AG09309 (cell line): ENCODE measurements around the gene CLEC2L.

ENCODE experiments used
- DNase-seq: peaks from one replicate; pipeline ENCODE4 v3.0.0-alpha.2; 2010; ENCODE audit warnings: low read depth
- H3K4me3 ChIP-seq: 2 replicates; pipeline ENCODE4 v1.5.1; 2011; ENCODE audit warnings: mild to moderate bottlenecking, low read depth, low read length, moderate library complexity; ENCODE audit not compliant: control insufficient read depth
- TF ChIP-seq, protein P1 (sequence below): IDR thresholded peaks from 2 replicates; pipeline ENCODE4 v1.5.1; 2011; ENCODE audit warnings: mild to moderate bottlenecking, low read depth, low read length, inconsistent platforms; ENCODE audit not compliant: insufficient read depth, control insufficient read depth; ENCODE audit errors: missing control alignments

CLEC2L gene

DNA sequence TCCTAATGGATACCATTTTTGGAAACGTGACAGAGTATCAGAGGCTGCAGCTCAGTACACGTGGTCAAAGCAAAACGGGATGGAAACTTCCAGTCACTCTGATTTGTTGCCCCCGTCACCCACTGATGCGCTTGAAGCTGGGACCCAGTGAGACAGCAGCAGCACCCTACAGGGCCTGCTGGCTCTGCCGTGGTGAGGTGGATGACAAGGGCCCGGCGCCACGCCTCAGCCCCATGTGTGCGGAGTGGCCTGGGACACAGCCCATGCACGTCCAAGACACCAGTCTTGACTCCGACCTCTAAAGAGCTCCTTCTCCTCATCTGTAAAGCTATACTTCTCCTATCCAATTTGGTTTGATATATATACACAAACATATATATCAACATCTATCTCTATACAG lies 39.0 kb downstream of the CLEC2L start:
- no peak for DNase-seq
- TF ChIP-seq, protein P1, sequence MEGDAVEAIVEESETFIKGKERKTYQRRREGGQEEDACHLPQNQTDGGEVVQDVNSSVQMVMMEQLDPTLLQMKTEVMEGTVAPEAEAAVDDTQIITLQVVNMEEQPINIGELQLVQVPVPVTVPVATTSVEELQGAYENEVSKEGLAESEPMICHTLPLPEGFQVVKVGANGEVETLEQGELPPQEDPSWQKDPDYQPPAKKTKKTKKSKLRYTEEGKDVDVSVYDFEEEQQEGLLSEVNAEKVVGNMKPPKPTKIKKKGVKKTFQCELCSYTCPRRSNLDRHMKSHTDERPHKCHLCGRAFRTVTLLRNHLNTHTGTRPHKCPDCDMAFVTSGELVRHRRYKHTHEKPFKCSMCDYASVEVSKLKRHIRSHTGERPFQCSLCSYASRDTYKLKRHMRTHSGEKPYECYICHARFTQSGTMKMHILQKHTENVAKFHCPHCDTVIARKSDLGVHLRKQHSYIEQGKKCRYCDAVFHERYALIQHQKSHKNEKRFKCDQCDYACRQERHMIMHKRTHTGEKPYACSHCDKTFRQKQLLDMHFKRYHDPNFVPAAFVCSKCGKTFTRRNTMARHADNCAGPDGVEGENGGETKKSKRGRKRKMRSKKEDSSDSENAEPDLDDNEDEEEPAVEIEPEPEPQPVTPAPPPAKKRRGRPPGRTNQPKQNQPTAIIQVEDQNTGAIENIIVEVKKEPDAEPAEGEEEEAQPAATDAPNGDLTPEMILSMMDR: no peak
- no peak overlapping the region for H3K4me3 ChIP-seq

DNA sequence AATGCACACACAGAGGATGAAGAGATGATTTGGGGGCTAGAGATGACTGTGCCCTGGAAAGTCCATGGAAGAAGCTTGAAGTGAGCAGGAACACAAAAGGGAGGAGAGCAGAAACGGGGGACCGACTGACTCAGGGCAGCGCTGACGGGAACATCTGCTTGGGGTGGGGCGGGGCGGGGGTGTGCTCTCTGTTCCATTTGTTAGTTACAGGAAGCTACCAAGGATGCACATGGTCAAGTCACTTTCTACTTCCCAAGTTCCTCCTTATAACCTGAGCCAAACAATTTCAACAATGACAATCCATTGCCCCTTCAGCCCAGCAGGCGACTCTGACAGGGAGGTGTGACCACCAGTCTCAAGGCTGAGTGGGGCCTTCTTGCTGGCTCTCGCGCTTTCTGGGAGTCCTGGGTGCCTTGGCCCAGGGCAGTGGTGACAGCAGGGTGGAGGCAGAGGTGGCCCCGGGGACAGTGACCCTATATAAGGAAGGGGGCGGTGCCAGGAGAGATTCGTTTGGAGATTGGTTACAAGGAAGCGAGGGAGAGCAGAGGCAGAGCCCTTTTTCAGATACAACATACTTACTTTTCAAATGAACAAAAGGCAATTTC lies 39.6 kb downstream of the CLEC2L start:
- no peak for DNase-seq
- no peak overlapping the region for H3K4me3 ChIP-seq
- TF ChIP-seq, protein P1: no peak

DNA sequence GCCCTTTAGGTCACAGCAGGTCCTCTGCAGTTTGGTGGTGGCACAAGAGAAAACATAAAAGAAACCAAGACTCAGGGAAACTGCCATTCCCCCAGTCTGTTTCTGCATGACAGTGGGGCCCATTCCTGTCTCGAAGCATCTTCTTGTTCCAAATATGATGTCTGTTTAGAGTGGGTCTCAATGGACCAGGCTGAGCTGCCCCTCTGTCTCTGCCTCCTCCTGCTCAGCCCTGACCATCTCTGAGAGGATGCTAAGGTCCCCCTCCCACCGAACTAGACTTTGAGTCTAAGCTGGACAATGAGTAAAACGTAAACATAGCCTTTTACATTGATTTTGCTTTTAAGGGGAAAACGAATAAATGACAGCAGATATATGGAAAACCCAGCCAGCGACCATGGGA lies 40.4 kb downstream of the CLEC2L start:
- TF ChIP-seq, protein P1: no peak
- DNase-seq: no peak
- H3K4me3 ChIP-seq: no peak overlapping the region

DNA sequence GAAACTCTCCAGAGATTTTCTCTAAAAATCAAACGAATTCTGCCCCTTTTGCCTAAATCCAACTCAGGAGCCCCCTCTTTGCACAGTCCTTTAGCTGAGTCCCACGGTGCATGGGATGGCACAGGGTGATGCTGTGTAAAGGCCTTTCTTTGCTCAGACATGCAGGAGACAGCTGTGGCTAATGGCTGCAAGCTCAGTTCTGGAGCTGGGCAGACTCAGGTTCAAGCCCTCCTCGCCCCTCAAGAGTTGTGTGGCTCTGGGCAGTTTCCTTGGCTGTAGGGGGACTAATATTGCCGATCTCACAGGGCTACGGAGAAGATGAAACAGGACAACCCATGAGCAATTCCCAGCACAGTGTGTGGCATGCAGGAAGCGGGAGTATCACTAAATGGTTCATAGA lies 42.6 kb downstream of the CLEC2L start:
- no peak for DNase-seq
- TF ChIP-seq, protein P1: no peak
- H3K4me3 ChIP-seq: no peak overlapping the region

DNA sequence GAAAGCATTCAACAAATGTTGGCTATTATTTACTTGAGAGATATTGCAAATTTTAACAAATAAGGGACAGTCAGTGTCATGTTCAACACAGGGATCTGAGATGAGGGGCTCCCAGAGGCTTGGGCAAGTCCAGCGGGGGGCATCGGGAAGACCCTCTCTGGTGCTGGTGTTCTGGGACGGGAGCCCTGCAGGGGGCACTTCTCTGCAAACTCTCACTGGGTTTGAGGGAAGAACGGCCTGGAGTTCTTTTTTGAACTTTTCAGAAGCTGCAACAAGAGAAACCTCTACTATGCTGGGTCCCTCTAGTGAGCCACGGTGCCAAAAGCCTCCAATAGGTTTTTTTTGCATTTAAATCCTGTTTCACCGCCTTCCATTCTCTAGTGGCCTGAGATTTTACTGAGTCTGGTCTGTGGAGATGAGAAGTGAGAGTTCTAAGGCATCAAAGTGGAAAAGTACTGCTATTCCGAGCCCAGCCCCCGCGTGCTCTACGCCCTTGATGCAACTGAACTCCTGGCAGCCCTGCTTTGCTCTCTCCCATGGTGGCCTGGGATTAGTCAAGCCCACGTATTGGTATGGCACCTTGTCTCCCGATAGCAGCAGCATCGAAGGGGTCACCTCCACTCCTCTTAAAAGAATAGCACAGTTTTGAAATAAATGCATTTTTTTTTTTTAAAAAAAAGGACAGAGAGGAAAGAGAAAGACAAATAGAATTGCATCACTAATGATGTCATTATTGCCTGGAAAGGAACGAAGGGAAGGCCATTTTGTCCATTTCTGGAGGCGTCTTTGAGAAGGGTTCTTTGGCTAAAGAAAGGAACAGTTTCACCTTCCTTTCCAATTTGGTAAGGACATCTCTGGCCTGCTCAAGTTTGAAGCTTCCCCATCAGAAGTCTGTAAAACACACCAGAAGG lies 43.5 kb downstream of the CLEC2L start:
- no peak overlapping the region for H3K4me3 ChIP-seq
- no peak for DNase-seq
- TF ChIP-seq, protein P1: no peak

DNA sequence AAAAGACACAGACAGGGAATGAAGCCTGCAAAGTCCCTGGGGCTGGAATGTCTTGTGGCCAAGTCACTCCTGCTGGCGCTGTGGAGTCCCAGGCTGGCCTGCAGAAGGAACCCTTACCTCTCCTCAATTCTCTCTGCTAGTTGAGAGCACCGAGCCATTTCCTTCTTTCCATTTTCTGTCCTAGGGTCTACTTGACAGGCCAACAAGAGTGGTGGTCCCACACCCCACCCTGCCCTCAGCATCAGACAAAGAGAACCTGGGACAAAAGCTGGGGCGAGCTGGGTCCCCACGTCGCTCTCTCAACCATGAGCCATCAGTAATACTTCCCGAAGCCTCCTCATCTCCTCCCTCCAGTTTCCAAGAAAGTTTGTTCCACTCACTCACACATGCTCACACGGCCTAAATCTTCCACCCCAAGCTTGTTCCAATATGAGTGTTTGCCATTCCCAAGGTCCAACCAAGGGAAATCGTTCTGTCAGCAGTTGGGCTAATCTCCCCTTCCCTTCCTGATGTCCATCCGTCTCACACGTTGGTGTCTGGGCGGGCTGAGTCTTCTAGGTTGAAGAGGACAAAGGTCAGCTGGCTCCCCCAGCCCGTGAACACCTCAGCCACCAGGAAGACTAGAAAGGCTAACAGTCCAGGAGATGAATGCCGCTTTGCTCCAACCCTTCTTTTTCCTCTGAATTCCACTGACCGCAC lies 44.3 kb downstream of the CLEC2L start:
- H3K4me3 ChIP-seq: no peak overlapping the region
- DNase-seq: no peak
- TF ChIP-seq, protein P1: no peak
